ENCODE data around the gene EVI2A. TPM values are rescaled to one million over a fixed set of nuclear protein-coding genes. Genes with fewer than 3 reads are reported as not detected.
"Not testable (repeated sequence)": the region's sequence is repeated elsewhere in the genome, so short reads cannot be mapped to it uniquely, and the experiment has no call there.

The EVI2A gene
- total RNA-seq, 2 donors from 2014 or later: 16.3 to 22.0 TPM

- DNase-seq (ENCODE audit: low spot score in 2 of 2): no peak
- ATAC-seq: peak; percentile 40 to 56
- H3K27ac Mint-ChIP-seq: peak overlapping the region; percentile 90 to 96
- H3K9me3 Mint-ChIP-seq: no peaks in the 10 kb centered on the region
- H3K36me3 Mint-ChIP-seq: peaks cover 12 to 14% of the 10 kb centered on the region in 2 donors
Measured at GRCh38 chr17:31318851-31319661, 2.4 kb downstream of the EVI2A start.

- ATAC-seq: peak; percentile 62 to 75
- Mint-ChIP-seq H3K36me3 (peaks cover 12 to 14% of the 10 kb centered on the region in 2 donors), H3K9me3 (no peaks in the 10 kb centered on the region), H3K27ac (peak overlapping the region; percentile 90 to 96)
- DNase-seq (ENCODE audit: low spot score in 2 of 2): peak; percentile 49 to 67
Measured at GRCh38 chr17:31318298-31318801, 3.1 kb downstream of the EVI2A start.

DNA sequence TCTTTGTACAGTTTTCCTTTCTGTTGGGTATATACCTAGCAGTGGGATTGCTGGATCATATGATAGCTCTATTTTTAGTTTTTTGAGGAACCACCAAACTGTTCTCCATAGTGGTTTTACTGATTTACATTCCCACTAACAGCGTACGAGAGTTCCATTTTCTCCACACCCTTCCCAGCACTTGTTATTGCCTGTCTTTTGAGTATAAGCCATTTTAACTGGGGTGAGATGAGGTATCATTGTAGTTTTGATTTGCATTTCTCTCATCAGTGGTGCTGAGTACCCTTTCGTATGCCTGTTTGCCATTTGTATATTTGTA lies 6.7 kb downstream of the EVI2A start:
- Mint-ChIP-seq H3K36me3 (peaks cover 12 to 14% of the 10 kb centered on the region in 2 donors), H3K9me3 (no peaks in the 10 kb centered on the region), H3K27ac (peak overlapping the region; percentile 90 to 95)
- DNase-seq (ENCODE audit: low spot score in 2 of 2) (no peak), ATAC-seq (no peak)

DNA sequence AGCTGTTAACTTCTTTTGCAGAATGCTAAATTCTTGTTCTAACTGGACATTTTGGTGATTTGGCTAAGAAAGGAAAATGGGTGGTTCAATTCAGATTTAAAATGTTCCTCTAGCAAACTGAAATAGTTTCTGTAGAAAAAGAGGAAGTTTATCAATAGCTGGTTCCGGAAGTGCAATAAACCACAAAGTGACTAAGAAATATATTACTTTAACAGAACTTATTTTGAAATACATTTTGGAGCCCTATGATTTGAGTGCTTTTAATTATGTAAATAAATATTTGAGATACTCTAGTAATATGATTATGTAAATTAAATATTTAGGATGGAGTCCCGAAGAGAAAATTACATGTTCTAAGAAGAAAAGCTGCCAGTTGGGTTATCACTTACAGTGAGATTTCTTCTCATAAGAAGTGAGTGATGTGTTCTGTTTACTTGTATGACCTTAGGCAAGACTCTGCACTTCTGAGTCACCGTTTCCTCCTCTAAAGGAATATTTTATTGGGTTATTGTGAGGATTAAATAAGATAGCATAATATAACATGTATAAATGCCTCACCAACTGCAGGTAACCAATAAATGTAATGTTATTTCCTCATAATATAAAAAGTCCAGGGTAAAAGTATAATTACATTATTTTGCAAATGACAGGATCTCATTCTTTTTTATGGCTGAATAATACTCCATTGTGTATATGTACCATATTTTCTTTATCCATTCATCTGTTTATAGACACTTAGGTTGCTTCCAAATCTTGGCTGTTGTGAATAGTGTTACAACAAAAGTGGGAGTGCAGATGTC lies 7.2 kb downstream of the EVI2A start, which contains the start of gene EVI2B:
EVI2B (minus strand) TSS at position 73 of the 800 bp plus-strand sequence. CDS start 8,445 bp downstream, outside the sequence.
- DNase-seq (ENCODE audit: low spot score in 2 of 2): no peak
- no peaks in the 10 kb centered on the region for H3K9me3 Mint-ChIP-seq
- ATAC-seq: peak; percentile 43 to 53
- H3K27ac Mint-ChIP-seq: peak within 1 kb of the TSS; percentile 90 to 95
- H3K36me3 Mint-ChIP-seq: peaks cover 12 to 14% of the 10 kb centered on the region in 2 donors

DNA sequence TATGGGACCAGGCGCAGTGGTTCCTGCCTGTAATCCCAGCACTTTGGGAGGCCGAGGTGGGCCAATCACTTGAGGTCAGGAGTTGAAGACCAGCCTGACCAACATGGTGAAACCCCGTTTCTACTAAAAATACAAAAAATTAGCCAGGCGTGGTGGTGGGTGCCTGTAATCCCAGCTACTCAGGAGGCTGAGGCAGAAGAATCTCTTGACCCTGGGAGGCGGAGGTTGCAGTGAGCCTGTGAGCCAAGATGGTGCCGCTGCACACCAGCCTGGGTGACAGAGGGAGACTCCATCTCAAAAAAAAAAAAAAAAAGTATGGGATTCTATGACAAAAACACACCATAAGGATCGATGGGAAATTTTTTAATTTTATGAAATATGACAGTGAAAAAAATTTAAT lies 9.2 kb downstream of the EVI2A start:
- peak overlapping the region; percentile 84 to 91 for H3K27ac Mint-ChIP-seq
- DNase-seq (ENCODE audit: low spot score in 2 of 2): peak in 1 of 2 donors; percentile 30
- H3K36me3 Mint-ChIP-seq, H3K9me3 Mint-ChIP-seq, ATAC-seq: not testable (repeated sequence)

DNA sequence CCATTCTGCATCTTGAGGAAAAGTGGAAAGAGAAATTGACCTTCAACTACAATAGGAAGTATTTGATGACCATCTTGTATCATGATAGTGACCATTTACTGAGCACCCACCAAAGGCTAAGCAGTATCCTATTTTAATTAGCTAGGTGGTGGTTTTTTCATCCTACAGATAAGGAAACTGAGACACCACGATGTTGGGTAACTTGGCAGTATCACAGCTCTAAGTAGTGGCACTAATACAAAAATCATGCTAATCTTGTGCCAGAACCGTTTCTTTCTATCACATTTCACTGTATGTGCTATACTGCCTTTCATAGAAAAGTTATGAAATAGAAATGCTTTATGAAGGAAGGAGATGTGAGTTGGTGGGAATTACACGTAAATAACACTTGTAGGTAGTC lies 9.9 kb downstream of the EVI2A start:
- Mint-ChIP-seq H3K27ac (peak overlapping the region; percentile 84 to 91), H3K36me3 (peaks cover 0 to 8% of the 10 kb centered on the region in 2 donors), H3K9me3 (no peaks in the 10 kb centered on the region)
- DNase-seq (ENCODE audit: low spot score in 2 of 2) (no peak), ATAC-seq (peak in 1 of 2 donors; percentile 19)

DNA sequence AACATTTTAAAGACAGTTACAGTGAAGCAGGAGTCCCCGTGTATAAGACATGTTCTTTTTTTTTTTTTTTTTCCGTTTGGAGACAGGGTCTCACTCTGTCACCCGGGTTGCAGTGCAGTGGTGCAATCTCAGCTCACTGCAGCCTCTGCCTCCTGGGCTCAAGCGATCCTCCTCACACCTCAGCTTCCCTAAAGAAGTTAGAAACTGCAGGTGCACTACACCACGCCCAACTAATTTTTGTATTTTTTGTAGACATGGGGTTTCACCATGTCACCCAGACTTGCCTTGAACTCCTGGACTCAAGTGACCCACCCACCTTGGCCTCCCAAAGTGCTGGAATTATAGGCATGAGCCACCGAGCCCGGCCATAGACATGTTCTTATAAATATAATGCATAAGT lies 10.5 kb downstream of the EVI2A start:
- Mint-ChIP-seq H3K27ac (peak overlapping the region; percentile 84 to 91), H3K9me3 (no peaks in the 10 kb centered on the region), H3K36me3 (peaks cover 0 to 13% of the 10 kb centered on the region in 2 donors)
- peak; percentile 21 to 26 for ATAC-seq
- DNase-seq (ENCODE audit: low spot score in 2 of 2): no peak

DNA sequence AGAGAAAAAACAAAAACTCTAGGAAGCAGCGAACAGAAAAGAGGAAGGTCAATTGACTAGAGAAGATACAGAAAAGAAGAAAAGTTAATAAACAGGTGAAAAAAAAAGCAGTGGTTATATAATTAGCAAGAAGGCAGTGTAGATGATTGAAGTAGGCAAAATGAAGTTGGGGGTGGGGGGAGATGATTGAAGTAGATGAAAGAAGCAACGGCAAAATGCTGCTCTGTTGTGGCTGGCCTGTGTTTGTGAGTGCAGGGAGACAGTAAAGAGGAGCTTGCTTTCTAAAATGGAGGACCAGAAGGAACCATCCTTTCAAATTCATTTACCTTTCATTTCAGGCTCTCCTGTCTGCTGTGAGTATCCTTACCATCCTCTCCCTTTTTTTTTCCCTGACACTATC lies 11.2 kb downstream of the EVI2A start:
- peak overlapping the region; percentile 84 to 91 for H3K27ac Mint-ChIP-seq
- peak; percentile 31 to 39 for ATAC-seq

DNA sequence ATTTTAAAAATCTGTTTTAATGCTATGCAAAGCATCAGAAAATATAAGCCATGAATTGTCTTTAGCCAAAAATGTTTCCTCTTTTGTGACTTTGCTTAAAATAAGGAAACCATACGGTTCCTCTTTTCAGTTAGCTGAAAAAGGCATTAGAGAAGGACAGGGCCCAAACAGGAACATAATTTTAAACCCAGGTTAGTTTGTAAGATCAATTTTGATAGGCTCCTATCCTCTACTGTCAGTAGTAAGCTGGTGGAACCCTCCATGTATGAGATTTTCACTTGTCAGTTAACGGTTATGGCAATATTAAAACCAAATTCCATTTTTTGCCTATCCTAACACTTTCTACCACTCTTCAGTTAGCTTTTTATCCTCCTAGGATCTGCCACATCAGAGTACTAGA lies 11.9 kb downstream of the EVI2A start:
- ATAC-seq: no peak
- Mint-ChIP-seq H3K27ac (peak overlapping the region; percentile 84 to 91), H3K9me3 (peaks cover 4 to 6% of the 10 kb centered on the region in 2 donors), H3K36me3 (peaks cover 9 to 22% of the 10 kb centered on the region in 2 donors)
- DNase-seq (ENCODE audit: low spot score in 2 of 2): no peak

More for the DNA sequence above, 11.2 kb downstream of the EVI2A start:
- DNase-seq (ENCODE audit: low spot score in 2 of 2): peak in 1 of 2 donors; percentile 21
- peaks cover 2 to 20% of the 10 kb centered on the region in 2 donors for H3K36me3 Mint-ChIP-seq
- peaks cover 0 to under 1% of the 10 kb centered on the region in 2 donors for H3K9me3 Mint-ChIP-seq

GRCh38 chr17:31308372-31309334 lies 12.8 kb downstream of the EVI2A start:
- Mint-ChIP-seq H3K27ac (peak overlapping the region; percentile 84 to 91), H3K9me3 (peaks cover 4 to 12% of the 10 kb centered on the region in 2 donors), H3K36me3 (peaks cover 15 to 30% of the 10 kb centered on the region in 2 donors)
- DNase-seq (ENCODE audit: low spot score in 2 of 2) (no peak), ATAC-seq (peak; percentile 70 to 75)

- H3K27ac Mint-ChIP-seq: peak overlapping the region in 1 of 2 donors; percentile 84
- ATAC-seq: peak; percentile 28 to 40
- DNase-seq (ENCODE audit: low spot score in 2 of 2): no peak
- H3K36me3 Mint-ChIP-seq: peaks cover 15 to 38% of the 10 kb centered on the region in 2 donors
- peaks cover 4 to 12% of the 10 kb centered on the region in 2 donors for H3K9me3 Mint-ChIP-seq
Measured at GRCh38 chr17:31307640-31308039, 13.8 kb downstream of the EVI2A start.

- Mint-ChIP-seq H3K27ac (no peak overlapping the region), H3K9me3 (peaks cover 0 to 6% of the 10 kb centered on the region in 2 donors)
- no peak for ATAC-seq
Measured at GRCh38 chr17:31299624-31300023, 21.8 kb downstream of the EVI2A start.

DNA sequence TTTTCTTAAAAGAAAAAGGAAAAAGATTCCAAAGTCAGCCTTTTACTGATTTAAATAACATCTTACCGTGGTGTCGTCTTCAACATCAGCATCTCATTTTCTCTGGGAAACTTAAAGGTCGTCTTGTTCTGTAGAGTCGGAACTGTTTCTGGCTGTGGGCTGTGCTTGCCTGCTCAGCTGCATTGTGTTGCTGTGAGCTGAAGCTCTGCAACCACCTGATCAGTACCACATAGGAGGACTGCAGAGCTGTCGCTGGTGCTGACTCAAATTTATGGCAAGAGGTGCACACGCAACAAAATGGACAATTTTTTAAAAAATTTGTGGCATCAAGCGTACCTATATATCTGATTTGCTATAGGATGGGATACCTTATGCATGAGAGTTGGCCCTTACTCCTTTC lies 24.3 kb downstream of the EVI2A start, which contains the start of gene OMG:
OMG (minus strand) TSS at position 150 of the 400 bp plus-strand sequence. CDS start 908 bp downstream, outside the sequence.
- DNase-seq (ENCODE audit: low spot score in 2 of 2) (no peak), ATAC-seq (no peak)
- no peak within 1 kb of the TSS for H3K27ac Mint-ChIP-seq
- H3K36me3 Mint-ChIP-seq: no peaks in the 10 kb centered on the region
- H3K9me3 Mint-ChIP-seq: no peaks in the 10 kb centered on the region

More at GRCh38 chr17:31299624-31300023, 21.8 kb downstream of the EVI2A start:
- DNase-seq (ENCODE audit: low spot score in 2 of 2): no peak
- peaks cover 7 to 20% of the 10 kb centered on the region in 2 donors for H3K36me3 Mint-ChIP-seq

- ATAC-seq (no peak), DNase-seq (ENCODE audit: low spot score in 2 of 2) (no peak)
- no peaks in the 10 kb centered on the region for H3K9me3 Mint-ChIP-seq
- H3K27ac Mint-ChIP-seq: no peak overlapping the region
- no peaks in the 10 kb centered on the region for H3K36me3 Mint-ChIP-seq
Measured at GRCh38 chr17:31296142-31296541, 25.3 kb downstream of the EVI2A start.

GRCh38 chr17:31295489-31295871 lies 25.9 kb downstream of the EVI2A start:
- no peaks in the 10 kb centered on the region for H3K36me3 Mint-ChIP-seq
- no peaks in the 10 kb centered on the region for H3K9me3 Mint-ChIP-seq
- H3K27ac Mint-ChIP-seq: no peak overlapping the region
- ATAC-seq (no peak), DNase-seq (ENCODE audit: low spot score in 2 of 2) (no peak)

Data from activated naive CD4-positive, alpha-beta T cell treated with anti-CD3 and anti-CD28 coated beads, Interleukin-2, amount 50 U/mL, for 72 hours (primary cell).